Superior temporal gyrus (tissue), 1 donor: ENCODE measurements around the gene ING5.

Experiments
- DNase-seq: peaks from one replicate; pipeline ENCODE4 v3.0.0-alpha.2; 2016; ENCODE audit errors: extremely low spot score

ING5 gene

GRCh38 chr2:241760301-241760771 lies 58.5 kb downstream of the ING5 start:
- no peak for DNase-seq

- DNase-seq, result no peak
Observed at GRCh38 chr2:241762321-241762932, 60.6 kb downstream of the ING5 start.

GRCh38 chr2:241762933-241763369 lies 61.1 kb downstream of the ING5 start:
- DNase-seq, result no peak

DNA sequence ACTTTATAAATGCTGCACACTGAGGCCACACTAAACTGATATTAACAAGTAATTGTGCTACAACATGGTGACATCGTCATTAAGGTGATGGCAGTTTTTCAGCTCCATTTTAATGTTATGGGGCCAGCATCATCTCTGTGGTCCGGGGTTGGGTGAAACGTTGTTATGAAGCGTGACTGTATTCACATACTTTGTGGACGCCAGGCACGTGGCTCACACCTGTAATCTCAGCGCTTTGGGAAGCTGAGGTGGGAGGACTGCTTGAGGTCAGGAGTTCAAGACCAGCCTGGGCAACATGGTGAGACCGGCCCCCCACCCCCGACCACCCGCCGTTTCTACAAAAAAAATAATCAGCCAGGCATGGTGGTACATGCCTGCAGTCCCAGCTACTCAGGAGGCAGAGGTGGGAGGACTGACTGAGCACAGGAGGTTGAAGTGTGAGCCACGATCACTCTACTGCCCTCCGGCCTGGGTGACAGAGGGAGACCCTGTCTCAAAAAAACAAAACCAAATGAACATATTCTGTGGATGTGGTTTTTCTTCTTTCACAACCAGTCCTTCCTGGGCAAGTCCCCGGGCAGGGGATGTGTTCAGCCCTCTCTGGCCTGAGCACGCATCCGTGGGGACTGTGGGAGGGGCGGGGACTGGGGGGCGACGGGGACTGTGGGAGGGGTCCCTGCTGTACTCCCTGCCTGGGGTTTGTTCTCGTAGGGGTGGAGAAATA lies 61.9 kb downstream of the ING5 start:
- DNase-seq, result no peak

GRCh38 chr2:241764275-241765241 lies 62.7 kb downstream of the ING5 start:
- DNase-seq, result no peak

GRCh38 chr2:241767464-241768250 lies 65.8 kb downstream of the ING5 start:
- DNase-seq, result no peak

- no peak for DNase-seq
Observed at GRCh38 chr2:241768251-241768711, 66.4 kb downstream of the ING5 start.

DNA sequence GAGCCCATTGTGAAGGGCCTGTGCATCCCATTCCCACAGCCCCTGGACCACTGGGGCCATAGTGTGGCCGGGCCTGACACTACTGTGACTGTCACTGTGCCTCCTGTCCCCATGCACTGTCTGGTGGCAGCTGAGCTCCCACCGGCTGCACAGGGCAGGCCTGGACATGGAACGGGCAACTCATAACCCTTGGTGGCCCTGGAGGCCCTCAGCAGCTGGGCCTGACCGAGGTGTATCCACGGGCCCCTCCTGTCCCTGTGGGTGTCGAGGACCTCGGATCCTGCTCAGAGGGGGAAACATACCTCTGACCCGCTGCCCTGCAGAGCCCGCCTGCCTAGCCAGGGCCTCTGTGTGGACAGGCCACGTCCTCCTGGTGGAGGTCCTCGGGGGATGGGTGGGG lies 67.0 kb downstream of the ING5 start:
- no peak for DNase-seq

DNA sequence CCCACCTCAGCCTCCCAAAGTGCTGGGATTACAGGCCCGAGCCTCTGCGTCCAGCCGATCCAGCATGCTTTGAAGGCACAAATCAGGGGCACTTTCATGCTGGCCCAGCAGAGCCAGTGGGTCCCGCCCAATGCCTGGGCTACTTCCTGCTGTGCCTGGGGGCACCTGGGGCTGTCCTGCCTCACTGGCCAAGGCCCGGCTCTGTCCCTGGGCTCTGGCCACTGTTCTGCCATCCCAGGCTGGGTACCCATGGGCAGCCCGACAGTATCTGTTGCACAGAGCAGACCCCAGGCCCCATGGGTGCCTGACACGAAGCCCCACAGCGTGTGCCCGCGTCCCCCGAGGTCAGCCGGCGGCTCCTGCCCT lies 68.0 kb downstream of the ING5 start:
- no peak for DNase-seq

DNA sequence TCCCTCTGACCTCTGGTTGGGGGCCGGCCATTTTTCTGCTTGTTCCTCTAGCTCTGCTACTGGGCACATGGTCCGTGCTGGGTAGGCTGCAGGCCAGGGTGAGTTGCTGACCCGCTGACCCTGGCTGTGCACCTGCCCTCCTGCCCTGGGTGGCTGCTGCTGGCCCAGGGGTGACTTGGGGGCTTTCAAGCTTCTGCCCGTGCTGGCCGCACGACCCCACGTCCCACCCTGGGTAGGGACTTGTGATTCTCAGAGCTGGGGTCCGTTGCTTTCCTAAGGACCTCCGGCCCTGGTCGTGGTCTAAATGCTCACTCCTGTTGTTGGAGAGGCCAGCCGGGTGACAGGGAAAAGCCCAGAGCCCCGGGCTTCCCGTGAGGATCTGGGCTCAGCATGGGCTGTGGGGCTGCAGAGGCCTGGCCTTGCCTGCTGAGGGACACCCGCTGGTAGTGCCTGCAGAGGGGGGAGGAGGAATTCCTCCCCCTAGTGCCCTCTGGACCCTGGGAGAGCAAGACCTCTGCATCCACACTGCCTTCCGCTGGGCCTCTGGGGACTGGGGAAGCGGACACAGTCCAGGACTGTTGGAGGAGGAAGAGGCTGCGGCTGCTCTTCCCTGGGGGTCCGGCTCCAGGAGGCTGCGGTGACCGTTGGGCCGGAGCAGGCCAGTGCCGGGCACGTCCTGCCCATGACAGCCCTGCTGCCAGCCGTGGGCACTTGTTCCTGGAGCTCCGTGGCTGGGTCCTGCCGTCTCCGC lies 68.5 kb downstream of the ING5 start:
- DNase-seq, result no peak

- no peak for DNase-seq
Observed at GRCh38 chr2:241770936-241771285, 69.1 kb downstream of the ING5 start.

- no peak for DNase-seq
Observed at GRCh38 chr2:241771286-241772062, 69.6 kb downstream of the ING5 start.

DNA sequence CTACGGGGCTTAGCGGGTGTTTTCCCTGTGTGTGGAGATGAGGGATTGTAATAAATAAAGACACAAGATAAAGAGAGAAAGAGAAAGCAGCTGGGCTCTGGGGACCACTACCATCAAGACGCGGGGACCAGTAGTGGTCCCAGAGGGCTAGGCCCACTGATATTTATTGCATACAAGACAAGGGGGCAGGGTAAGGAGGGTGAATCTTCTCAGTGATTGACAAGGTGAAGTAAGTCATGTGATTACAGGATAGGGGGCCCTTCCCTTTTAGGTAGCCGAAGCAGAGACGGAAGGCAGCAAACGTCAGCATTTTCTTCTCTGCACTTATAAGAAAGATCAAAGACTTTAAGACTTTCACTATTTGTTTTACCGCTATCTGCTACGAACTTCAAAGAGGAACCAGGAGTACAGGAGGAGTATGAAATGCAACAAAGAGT lies 70.2 kb downstream of the ING5 start:
- no peak for DNase-seq

- no peak for DNase-seq
Observed at GRCh38 chr2:241773511-241774418, 71.9 kb downstream of the ING5 start.

DNA sequence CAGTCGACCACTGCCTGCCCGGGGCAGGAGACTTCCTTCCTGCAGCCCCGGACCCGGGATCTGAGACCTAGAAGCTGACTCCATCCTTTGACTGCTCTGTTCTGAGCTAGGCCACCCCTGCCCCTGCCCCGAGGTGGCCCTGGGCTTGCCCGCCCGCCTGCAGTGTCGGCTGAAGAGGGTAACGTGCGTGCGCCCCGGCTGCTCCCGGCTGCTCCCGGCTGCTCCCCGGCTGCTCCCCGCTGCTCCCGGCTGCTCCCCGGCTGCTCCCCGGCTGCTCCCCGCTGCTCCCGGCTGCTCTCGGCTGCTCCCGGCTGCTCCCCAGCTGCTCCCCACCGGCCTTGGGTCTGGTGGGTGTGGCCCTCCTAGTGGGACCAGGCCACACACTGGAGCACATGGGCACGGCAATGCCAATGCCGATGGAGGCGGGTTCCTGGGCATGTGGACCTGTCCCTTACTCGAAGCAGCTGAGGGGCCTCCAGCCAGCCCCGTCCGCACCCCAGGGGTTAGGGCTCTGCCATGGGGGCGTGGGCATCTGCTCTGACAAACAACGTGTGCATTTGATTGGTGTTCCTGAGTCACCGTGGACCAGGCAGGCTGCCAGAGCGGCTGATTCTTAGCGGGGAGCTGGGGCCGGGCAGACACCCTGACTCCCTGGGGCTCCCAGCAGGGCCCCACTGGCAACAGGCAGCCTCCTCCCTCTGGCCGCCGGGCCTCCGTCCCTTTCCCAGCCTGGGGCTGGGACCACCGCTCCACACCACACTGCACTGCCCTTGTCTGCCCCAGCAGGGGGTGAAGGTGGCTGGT lies 72.8 kb downstream of the ING5 start:
- no peak for DNase-seq

- no peak for DNase-seq
Observed at GRCh38 chr2:241775223-241776177, 73.7 kb downstream of the ING5 start.
